Measurements from ENCODE around the gene CACNA1A.

The CACNA1A gene

DNA sequence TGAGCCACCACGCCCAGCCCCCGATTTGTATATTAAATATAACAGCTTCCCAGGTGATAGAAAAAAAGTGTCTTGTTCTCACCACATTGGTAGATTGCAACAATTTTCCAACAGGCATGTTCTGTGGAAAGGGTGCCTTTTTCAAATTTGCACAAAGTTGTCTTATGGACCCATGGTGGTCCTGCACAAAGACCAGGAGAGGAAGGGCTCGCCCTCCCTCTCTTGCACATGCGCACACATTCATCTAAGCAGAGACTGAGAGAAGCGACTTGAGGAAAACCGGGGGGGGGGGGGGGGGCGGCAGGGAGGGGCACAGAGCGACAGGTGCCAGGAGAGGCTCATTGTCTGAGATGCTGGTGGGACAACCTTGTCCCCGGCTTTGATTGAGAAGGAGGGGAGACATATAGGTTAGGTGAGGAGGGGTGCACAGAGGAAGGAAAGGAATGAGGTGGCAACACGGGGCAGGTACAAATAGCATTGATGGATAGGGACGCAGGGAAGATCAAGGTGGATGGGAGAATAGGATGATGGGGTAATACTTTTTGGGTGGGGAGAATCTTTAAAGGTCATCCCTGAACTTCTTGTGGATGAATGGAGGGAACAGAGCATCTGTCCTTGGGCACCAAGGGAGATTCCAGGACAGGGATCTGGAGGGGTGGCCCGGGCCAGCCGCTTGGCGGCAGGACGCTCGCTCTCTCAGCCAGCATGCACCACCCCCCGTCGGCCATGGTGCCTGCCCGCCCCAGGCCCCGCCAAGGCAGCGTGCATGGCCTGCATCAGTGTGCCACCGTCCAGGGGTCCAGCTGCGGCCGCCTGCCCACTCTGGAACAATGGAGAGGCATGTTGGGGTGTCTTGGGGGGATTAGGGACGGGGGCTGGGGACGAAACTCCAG lies 280.1 kb downstream of the CACNA1A start:
- TF ChIP-seq, protein P1, sequence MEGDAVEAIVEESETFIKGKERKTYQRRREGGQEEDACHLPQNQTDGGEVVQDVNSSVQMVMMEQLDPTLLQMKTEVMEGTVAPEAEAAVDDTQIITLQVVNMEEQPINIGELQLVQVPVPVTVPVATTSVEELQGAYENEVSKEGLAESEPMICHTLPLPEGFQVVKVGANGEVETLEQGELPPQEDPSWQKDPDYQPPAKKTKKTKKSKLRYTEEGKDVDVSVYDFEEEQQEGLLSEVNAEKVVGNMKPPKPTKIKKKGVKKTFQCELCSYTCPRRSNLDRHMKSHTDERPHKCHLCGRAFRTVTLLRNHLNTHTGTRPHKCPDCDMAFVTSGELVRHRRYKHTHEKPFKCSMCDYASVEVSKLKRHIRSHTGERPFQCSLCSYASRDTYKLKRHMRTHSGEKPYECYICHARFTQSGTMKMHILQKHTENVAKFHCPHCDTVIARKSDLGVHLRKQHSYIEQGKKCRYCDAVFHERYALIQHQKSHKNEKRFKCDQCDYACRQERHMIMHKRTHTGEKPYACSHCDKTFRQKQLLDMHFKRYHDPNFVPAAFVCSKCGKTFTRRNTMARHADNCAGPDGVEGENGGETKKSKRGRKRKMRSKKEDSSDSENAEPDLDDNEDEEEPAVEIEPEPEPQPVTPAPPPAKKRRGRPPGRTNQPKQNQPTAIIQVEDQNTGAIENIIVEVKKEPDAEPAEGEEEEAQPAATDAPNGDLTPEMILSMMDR (IDR thresholded peaks at IDR 0.05; ENCODE audit: low read depth, low read length, missing control alignments): no peak
- no peak for DNase-seq (ENCODE audit: low read depth)
- H3K4me3 ChIP-seq (ENCODE audit: low read depth, low read length): no peak overlapping the region

DNA sequence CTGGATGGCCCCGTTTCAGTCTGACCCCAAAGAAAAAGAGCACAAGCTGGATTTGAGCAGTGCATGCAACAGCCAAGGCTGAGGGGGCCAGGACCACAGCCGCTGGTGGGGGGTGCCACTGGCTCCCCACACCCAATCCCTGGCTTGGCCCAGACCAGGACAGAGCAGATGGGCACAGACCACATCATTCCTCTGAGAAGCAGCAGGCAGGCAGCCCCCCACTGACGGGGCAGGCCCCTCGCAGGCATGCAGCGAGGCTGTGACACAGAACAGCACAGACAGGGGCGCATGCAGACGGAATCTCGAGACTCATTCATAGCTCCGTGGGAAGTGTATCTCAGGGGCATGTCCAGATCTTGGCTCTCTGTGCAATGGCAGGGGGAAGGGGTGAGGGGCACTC lies 281.2 kb downstream of the CACNA1A start:
- DNase-seq (ENCODE audit: low read depth): no peak
- TF ChIP-seq, protein P1 (IDR thresholded peaks at IDR 0.05; ENCODE audit: low read depth, low read length, missing control alignments): no peak
- no peak overlapping the region for H3K4me3 ChIP-seq (ENCODE audit: low read depth, low read length)

DNA sequence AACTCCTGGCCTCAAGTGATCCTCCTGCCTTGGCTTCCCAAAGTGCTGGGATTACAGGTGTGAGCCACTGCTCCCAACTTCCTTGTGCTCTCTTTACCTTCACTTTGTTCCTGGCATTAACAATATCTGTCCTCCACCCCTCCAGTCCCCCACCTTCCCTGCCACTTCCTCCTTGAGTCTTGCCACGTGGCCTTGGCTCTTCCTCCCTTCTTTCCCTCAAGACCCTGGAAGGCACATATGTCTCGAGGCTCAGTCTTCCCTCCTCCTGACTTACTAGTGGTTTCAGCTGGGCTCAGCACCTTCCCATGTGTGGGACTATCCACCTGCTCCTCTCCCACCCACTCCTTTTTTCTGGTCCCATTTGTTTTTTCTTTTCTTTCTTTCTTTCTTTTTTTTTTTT lies 285.4 kb downstream of the CACNA1A start:
- no peak overlapping the region for H3K4me3 ChIP-seq (ENCODE audit: low read depth, low read length)
- TF ChIP-seq, protein P1 (IDR thresholded peaks at IDR 0.05; ENCODE audit: low read depth, low read length, missing control alignments): no peak
- DNase-seq (ENCODE audit: low read depth): no peak

DNA sequence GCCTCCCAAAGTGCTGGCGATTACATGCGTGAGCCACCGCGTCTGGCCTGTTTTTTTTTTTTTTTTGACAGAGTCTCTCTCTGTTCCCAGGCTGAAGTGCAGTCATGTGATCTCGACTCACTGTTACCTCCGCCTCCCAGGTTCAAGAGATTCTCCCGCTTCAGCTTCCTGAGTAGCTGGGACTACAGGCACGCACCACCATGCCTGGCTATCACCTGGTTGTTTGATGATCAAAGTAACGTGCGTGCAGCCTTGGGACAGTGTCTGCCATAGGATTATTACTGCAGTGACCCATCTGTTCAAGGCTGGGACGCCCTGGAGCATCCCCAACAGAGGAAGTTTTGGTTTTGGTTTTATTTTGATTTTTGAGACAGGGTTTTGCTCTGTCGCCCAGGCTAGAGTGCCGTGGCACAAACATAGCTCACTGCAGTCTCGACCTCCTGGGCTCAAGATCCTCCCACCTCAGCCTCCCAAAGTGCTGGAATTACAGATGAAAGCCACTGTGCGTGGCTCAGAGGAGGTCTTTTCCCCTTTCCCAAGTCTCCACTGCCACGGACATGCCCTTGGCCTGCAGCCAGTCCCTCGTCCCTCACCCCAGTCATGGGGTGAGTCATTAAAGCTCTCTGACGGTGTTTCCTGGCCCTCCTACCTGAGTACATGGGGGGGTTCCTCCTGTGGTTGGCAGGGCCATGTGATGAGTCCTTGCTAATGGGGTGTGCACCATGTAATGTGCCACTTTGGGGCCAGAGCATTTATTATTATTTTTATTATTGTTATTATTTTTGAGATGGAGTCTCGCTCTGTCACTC lies 290.5 kb downstream of the CACNA1A start:
- TF ChIP-seq, protein P1 (IDR thresholded peaks at IDR 0.05; ENCODE audit: low read depth, low read length, missing control alignments): no peak
- H3K4me3 ChIP-seq (ENCODE audit: low read depth, low read length): peak overlapping the region; percentile 33
- DNase-seq (ENCODE audit: low read depth): no peak

DNA sequence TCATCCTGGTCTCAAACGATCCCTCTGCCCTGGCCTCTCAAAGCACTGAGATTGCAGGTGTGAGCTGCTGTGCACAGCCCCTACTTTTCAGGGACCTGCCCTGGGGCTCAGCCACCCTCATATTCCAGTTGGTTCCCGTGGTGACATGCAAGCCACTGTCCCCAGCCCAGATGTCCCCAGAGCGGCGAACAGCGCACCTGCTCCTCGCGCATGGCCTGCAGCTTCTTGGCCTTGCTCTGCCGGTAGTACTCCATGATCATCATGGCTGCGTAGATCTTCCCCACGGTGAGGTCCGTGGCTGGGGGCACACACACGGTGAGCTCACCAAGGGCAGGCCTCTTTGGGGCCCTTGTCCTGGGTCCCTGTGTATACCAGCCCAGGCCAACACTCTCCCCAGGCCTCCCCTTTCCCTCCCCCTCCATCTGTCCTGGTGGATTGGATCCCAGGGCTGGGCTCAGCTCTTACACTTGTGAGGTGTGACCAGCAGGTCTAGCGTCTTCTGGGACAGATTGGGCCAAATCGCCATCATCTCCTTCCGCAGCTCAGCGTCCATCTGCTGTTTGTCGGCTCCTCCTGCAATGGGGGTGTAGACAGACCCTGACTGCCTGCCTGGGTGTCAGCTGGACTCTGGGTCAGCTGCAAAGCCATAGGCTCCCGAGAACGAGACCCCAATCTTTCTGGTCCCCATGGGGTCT lies 292.1 kb downstream of the CACNA1A start:
- no peak for DNase-seq (ENCODE audit: low read depth)
- no peak overlapping the region for H3K4me3 ChIP-seq (ENCODE audit: low read depth, low read length)
- TF ChIP-seq, protein P1 (IDR thresholded peaks at IDR 0.05; ENCODE audit: low read depth, low read length, missing control alignments): no peak

DNA sequence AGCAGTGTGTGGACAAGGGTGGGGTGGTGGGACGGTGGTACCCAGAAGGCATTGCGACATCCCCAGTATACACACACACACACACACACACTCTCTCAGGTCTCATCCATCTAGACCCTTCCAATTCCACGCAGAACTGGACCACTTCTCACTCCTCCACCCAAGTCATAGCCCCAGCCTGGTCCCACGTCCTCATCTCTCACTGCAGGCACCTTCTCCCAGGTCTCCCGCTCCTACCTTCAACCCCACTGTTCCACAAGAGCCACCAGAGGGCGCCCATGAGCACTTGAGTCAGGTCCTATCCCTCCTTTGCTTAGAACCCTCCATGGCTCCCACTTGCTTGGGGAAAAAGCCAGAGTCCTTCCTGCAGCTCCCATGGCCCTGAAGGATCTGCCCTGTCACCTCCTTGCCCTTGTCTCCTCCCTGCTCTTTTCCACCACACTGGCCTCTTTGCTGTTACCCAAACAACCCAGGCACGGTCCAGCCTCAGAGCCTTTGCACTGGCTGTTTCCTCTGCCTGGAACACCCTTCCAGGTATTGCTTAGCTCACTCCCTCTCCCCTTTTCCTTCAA lies 293.4 kb downstream of the CACNA1A start:
- peak; percentile 47 for DNase-seq (ENCODE audit: low read depth)
- TF ChIP-seq, protein P1 (IDR thresholded peaks at IDR 0.05; ENCODE audit: low read depth, low read length, missing control alignments): peak; percentile 87
- no peak overlapping the region for H3K4me3 ChIP-seq (ENCODE audit: low read depth, low read length)
